Esophagus squamous epithelium (tissue), 5 donors: ENCODE data around the gene TMEM271. TPM values are rescaled to one million over a fixed set of nuclear protein-coding genes. Genes with fewer than 3 reads are reported as not detected.

Source experiments
- DNase-seq: peaks from one replicate; lab custom pipeline; 2025; lab: John Stamatoyannopoulos, UW
- H3K27ac ChIP-seq, 4 donors: fragments of 200-600 bp; sonication (generic); one replicate each; pipeline ENCODE4 v1.5.1; 2016 to 2019; ENCODE audit warnings: mild to moderate bottlenecking in 1 of 4
- H3K27me3 ChIP-seq, 4 donors: fragments of 200-600 bp; sonication (generic); 1 replicate in 3 of 4; 2 replicates in 1 of 4; pipeline versions ENCODE4 v1.5.1 to v1.6.0; 2017 to 2021; ENCODE audit warnings: antibody characterized with exemption in 1 of 4
- H3K36me3 ChIP-seq, 3 donors: fragments of 200-600 bp; sonication (generic); one replicate each; pipeline ENCODE4 v1.5.1; 2016 to 2019
- H3K4me1 ChIP-seq, 3 donors: fragments of 200-600 bp; sonication (generic); one replicate each; pipeline ENCODE4 v1.5.1; 2017 to 2019
- H3K4me3 ChIP-seq, 4 donors: fragments of 200-600 bp; sonication (generic); 1 replicate in 3 of 4; 2 replicates in 1 of 4; pipeline ENCODE4 v1.5.1; 2016 to 2019; ENCODE audit warnings: mild to moderate bottlenecking in 2 of 4, moderate library complexity in 1 of 4
- H3K9me3 ChIP-seq, 3 donors: fragments of 200-600 bp; sonication (generic); one replicate each; pipeline ENCODE4 v1.5.1; 2016 to 2019
- CTCF ChIP-seq, 6 experiments: fragments of 450-650 bp in 4 of 6; fragments of 200-600 bp in 2 of 6; sonication (generic) in 2 of 6; IDR thresholded peaks; one replicate each; pipeline ENCODE4 v1.5.1; 2016 to 2019; ENCODE audit warnings: antibody characterized with exemption in 6 of 6, mild to moderate bottlenecking in 4 of 6, moderate library complexity in 4 of 6
- POLR2A ChIP-seq, 4 donors: fragments of 450-650 bp; IDR thresholded peaks; one replicate each; pipeline ENCODE4 v1.6.1; 2017; ENCODE audit warnings: antibody characterized with exemption in 4 of 4, mild to moderate bottlenecking in 4 of 4, moderate library complexity in 3 of 4
- WGBS, 2 donors: methylation state at CpG; one replicate each; pipeline ENCODE4 v1.1.5; 2018; 5-methylcytosine and 5-hydroxymethylcytosine counted together
- intact Hi-C: fragments of 100-400 bp; cut with DNase I; formaldehyde crosslinking; loops from one replicate; pipeline ENCODE4 v1.15.0; 2022
- total RNA-seq, 4 donors: library from RNA; depleted of rRNA; stranded (reverse); fragments of >200 nt; gene quantifications; one replicate each; pipeline ENCODE4 v1.1.0, GENCODE V29; 2016
- donor health status: DM: yes; HTN: yes; CAD: no.

The TMEM271 gene
- total RNA-seq, 4 donors from 2014 or later: 0.19 TPM; not detected in 3

DNA sequence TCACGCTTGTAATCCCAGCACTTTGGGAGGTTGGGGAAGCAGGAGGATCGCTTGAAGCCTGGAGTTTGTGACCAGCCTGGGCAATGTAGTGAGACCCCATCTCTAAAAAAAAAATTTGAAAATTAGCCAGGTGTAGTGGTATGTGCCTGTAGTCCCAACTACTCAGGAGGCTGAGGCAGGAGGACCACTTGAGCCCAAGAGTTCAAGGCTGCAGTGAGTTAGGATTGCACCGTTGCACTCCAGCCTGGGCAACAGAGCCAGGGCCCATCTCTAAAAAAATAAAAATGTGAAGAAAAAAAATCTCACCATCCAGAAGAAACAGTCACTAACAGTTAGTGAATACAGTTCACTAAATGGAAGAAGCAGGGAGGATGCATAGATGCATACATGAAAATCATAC lies 34.8 kb downstream of the TMEM271 start:
- DNase-seq: no peak
- 50 to 96% methylated on average over 2 to 3 of the region's 3 CpGs for WGBS, 2 donors

DNA sequence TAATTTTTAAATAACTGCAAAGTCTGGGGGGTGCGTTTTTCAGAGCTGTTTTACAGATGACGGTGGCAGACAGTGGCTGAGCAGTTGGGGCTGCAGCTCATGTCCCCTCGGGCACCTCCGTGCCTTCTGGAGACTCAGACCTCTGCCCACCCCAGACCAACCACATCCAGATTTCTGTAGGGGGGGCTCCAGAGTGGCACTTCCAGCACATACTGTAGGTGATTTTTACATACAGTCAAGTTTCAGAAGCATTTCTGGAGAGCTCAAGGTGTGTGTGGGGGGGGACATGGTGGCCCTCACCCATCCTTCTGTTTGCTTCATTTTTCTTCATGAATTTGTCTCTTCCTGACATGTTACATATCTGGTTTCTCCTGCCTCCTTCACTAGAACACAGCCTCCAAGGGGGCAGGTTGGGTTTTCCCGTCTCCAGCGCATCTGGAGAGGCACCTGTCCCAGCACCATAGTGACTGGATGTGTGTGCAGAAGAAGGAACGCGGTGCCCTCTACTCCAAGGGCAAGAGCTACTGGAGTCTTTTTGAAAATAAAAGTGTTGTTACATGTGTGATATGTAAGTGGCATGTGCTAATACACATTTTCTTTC lies 37.5 kb downstream of the TMEM271 start:
- WGBS, 2 donors: 94 to 95% methylated on average over 7 to 8 of the region's 8 CpGs
- H3K4me1 ChIP-seq: no peaks in the 10 kb centered on the region
- no peak overlapping the region for H3K4me3 ChIP-seq
- no peak for DNase-seq
- H3K27me3 ChIP-seq: no peaks in the 10 kb centered on the region
- TF ChIP-seq CTCF (IDR thresholded peaks at IDR 0.05) (no peak), POLR2A (IDR thresholded peaks at IDR 0.05) (no peak)
- no peak overlapping the region for H3K27ac ChIP-seq
- intact Hi-C loops: no loop called here
- H3K36me3 ChIP-seq: peaks cover 4 to 57% (median 9%) of the 10 kb centered on the region in 3 donors
- no peaks in the 10 kb centered on the region for H3K9me3 ChIP-seq

More for the DNA sequence above, 34.8 kb downstream of the TMEM271 start:
- peaks cover 0 to 31% (median 0%) of the 10 kb centered on the region in 3 donors for H3K36me3 ChIP-seq
- H3K27ac ChIP-seq: no peak overlapping the region
- H3K4me3 ChIP-seq: no peak overlapping the region
- intact Hi-C loops: no loop called here
- TF ChIP-seq POLR2A (IDR thresholded peaks at IDR 0.05) (no peak), CTCF (IDR thresholded peaks at IDR 0.05) (no peak)
- no peaks in the 10 kb centered on the region for H3K4me1 ChIP-seq
- H3K9me3 ChIP-seq: no peaks in the 10 kb centered on the region
- H3K27me3 ChIP-seq: no peaks in the 10 kb centered on the region

- 90 to 93% methylated on average over 16 to 17 of the region's 21 CpGs for WGBS, 2 donors
- no peaks in the 10 kb centered on the region for H3K4me1 ChIP-seq
- intact Hi-C loops: no loop called here
- H3K9me3 ChIP-seq: no peaks in the 10 kb centered on the region
- H3K36me3 ChIP-seq: peaks cover 5 to 67% (median 16%) of the 10 kb centered on the region in 3 donors
- H3K4me3 ChIP-seq: no peak overlapping the region
- H3K27ac ChIP-seq: no peak overlapping the region
- TF ChIP-seq POLR2A (IDR thresholded peaks at IDR 0.05) (no peak), CTCF (IDR thresholded peaks at IDR 0.05) (no peak)
- no peak for DNase-seq
- no peaks in the 10 kb centered on the region for H3K27me3 ChIP-seq
Measured at GRCh38 chr4:537436-538264, 38.4 kb downstream of the TMEM271 start.

DNA sequence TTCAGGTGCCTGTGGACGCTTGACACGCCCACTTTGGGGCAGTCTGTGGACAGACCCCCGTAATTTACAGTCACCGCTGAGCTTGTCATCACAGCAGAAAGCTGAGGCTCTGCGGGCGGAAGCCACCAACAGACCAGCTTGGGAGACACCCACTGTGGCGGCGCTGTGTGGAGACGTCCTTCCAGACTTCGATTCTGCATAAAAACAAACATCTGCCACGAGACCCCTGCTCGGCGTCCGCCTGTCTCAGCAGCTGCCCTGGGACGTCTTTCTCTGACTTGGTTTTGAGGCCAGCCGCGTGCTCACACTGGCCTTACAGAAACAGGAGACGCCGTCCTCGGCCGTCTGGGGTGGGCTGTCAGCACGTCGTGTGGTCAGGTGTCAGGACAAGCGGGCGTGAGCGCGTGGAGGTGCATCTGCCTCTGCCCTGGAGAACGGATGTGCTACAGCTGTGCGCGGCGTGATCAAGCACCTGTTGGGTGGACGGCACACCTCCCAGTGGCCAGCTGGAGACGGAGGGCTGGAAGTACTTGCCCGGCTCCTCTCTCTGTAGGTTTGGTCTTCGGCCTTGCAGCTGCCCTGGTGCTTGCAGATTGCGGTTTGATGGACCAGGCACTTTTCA lies 39.6 kb downstream of the TMEM271 start:
- H3K36me3 ChIP-seq: peaks cover 17 to 79% (median 22%) of the 10 kb centered on the region in 3 donors
- 92 to 98% methylated on average over 14 to 16 of the region's 36 CpGs for WGBS, 2 donors
- no peak for DNase-seq
- H3K27ac ChIP-seq: no peak overlapping the region
- H3K27me3 ChIP-seq: no peaks in the 10 kb centered on the region
- intact Hi-C loops: no loop called here
- no peak for TF ChIP-seq POLR2A (IDR thresholded peaks at IDR 0.05)
- no peak for TF ChIP-seq CTCF (IDR thresholded peaks at IDR 0.05)
- no peaks in the 10 kb centered on the region for H3K9me3 ChIP-seq
- H3K4me3 ChIP-seq: no peak overlapping the region
- H3K4me1 ChIP-seq: no peaks in the 10 kb centered on the region

- Histone ChIP-seq H3K27ac (no peak overlapping the region), H3K27me3 (no peaks in the 10 kb centered on the region), H3K4me3 (no peak overlapping the region), H3K36me3 (peaks cover 17 to 84% (median 27%) of the 10 kb centered on the region in 3 donors), H3K4me1 (no peaks in the 10 kb centered on the region), H3K9me3 (no peaks in the 10 kb centered on the region)
- TF ChIP-seq CTCF (IDR thresholded peaks at IDR 0.05) (no peak), POLR2A (IDR thresholded peaks at IDR 0.05) (no peak)
- intact Hi-C loops: no loop called here
- 98 to 100% methylated on average over 3 to 12 of the region's 23 CpGs for WGBS, 2 donors
- DNase-seq: no peak
Measured at GRCh38 chr4:535924-536281, 40.2 kb downstream of the TMEM271 start.
